Measurements from ENCODE around the gene MACC1. TPM values are rescaled to one million over a fixed set of nuclear protein-coding genes. Genes with fewer than 3 reads are reported as not detected.

MACC1 gene
- total and polyA plus RNA-seq, 2 donors (not counting 3 experiments of a cell fraction or from before 2014, with no cell fraction given), result not detected

DNA sequence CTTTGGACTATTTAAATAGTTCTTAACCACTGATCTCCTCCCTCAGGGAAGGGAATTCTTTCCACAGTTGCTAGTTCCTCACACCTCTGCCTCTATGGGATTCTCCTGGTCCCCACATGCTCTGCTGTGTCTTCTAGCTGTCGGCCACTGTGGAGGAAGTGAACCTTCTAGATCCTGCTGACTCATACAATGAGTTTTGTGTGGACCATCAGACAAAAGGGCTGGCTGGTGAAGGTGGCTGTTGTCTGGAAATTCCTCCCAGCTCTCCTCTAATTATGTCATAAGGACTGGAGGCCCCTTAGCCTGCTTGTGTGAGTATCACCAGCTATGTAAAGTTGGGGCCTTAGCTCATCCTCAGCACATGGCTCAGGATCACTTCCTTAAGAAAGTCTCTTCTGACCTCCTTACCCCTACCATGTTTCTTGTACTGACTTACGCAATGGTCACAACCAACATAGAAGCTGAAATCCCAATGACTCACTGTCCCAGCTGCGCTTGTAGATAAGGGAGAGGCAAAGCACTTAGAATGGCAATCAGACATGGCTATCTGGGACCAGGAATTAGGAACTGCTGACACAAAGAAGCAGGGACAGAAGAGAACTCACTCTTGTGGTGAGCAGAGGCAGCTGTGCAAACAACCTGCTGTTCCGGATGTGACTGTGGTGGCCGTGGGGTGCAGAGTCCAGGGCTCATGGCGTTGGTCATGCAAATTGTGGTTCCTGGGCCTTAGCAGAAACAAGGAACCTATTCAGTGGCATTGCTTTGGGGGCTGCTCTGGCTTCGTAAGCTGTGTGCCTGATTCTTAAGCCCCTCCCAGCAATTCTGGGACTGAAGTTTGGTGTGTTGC, 2.5 kb upstream of the MACC1 start:
- DNase-seq (ENCODE audit: low read depth, low spot score) (peak; percentile 95), FAIRE-seq (peak; percentile 90)
- Histone ChIP-seq H3K4me2 (ENCODE audit: insufficient read depth, low read length) (no peak overlapping the region), H2AFZ (ENCODE audit: low read depth, low read length) (peak overlapping the region; percentile 3), H3K27ac (ENCODE audit: insufficient read depth, low read depth, low read length) (peak overlapping the region; percentile 83), H4K20me1 (replicated peaks; ENCODE audit: control insufficient read depth, extremely low read depth, insufficient read depth, low read length) (no peaks in the 10 kb centered on the region), H3K9ac (replicated peaks; ENCODE audit: extremely low read depth, insufficient read depth, low read length) (peak overlapping the region; percentile 46), H3K79me2 (ENCODE audit: control insufficient read depth, insufficient read depth, low read length) (no peaks in the 10 kb centered on the region), H3K27me3 (ENCODE audit: control insufficient read depth in 2 of 2, insufficient read depth in 2 of 2, low read length in 2 of 2) (no peaks in the 10 kb centered on the region), H3K9me1 (replicated peaks; ENCODE audit: control insufficient read depth, extremely low read depth, insufficient read depth, low read length) (no peaks in the 10 kb centered on the region), H3K4me1 (ENCODE audit: control insufficient read depth, extremely low read depth, insufficient read depth, low read length) (peaks cover 21% of the 10 kb centered on the region), H3K4me3 (replicated peaks in 1 of 3; ENCODE audit: insufficient read depth in 1 of 3, low read depth in 1 of 3, low read length in 3 of 3) (no peak overlapping the region), H3K36me3 (ENCODE audit: control insufficient read depth in 2 of 2, extremely low read depth in 1 of 2, insufficient read depth in 2 of 2, low read length in 2 of 2) (no peaks in the 10 kb centered on the region), H3K9me3 (replicated peaks; ENCODE audit: control insufficient read depth, insufficient read depth, low read length) (no peaks in the 10 kb centered on the region)
- ChIA-PET POLR2A (interaction anchor here (1.0 kb wide), 1 partner anchor 377 kb away, joined by 3 read pairs; no protein-coding TSS in a partner anchor), CTCF (interaction anchor here (0.8 to 2.3 kb wide), 7 partner anchors 10 to 472 kb away, joined by 3 to 12 read pairs (median 6); no protein-coding TSS in a partner anchor)
- TSS peak; percentile 85 for BruUV-seq (replicated peaks)
- TF ChIP-seq EZH2 (IDR thresholded peaks at IDR 0.05; ENCODE audit: borderline replicate concordance, low read depth, low read length, severe bottlenecking), result no peak
- peak; percentile 66 for TF ChIP-seq MAX (IDR thresholded peaks at IDR 0.05; ENCODE audit: insufficient read depth, insufficient read length)
- TF ChIP-seq MYC (IDR thresholded peaks at IDR 0.05; ENCODE audit: low read depth, low read length), result peak; percentile 71
- peak; percentile 98 for TF ChIP-seq JUN (IDR thresholded peaks at IDR 0.05; ENCODE audit: borderline replicate concordance, insufficient read depth, insufficient read length, low read depth)
- peak; percentile 78 for TF ChIP-seq POLR2A (IDR thresholded peaks at IDR 0.05; ENCODE audit: low read depth, low read length)
- TF ChIP-seq GATA2 (IDR thresholded peaks at IDR 0.05; ENCODE audit: insufficient read depth, insufficient read length, low read depth, low read length), result peak; percentile 95
- TF ChIP-seq POLR2AphosphoS5 (IDR thresholded peaks at IDR 0.05; ENCODE audit: insufficient read depth, low read depth, low read length), result peak; percentile 97
- peak; percentile 91 for TF ChIP-seq FOS (IDR thresholded peaks at IDR 0.05; ENCODE audit: borderline replicate concordance, insufficient read depth, low read length)
- TF ChIP-seq, protein P1, sequence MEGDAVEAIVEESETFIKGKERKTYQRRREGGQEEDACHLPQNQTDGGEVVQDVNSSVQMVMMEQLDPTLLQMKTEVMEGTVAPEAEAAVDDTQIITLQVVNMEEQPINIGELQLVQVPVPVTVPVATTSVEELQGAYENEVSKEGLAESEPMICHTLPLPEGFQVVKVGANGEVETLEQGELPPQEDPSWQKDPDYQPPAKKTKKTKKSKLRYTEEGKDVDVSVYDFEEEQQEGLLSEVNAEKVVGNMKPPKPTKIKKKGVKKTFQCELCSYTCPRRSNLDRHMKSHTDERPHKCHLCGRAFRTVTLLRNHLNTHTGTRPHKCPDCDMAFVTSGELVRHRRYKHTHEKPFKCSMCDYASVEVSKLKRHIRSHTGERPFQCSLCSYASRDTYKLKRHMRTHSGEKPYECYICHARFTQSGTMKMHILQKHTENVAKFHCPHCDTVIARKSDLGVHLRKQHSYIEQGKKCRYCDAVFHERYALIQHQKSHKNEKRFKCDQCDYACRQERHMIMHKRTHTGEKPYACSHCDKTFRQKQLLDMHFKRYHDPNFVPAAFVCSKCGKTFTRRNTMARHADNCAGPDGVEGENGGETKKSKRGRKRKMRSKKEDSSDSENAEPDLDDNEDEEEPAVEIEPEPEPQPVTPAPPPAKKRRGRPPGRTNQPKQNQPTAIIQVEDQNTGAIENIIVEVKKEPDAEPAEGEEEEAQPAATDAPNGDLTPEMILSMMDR (IDR thresholded peaks at IDR 0.05; ENCODE audit: extremely low read depth in 1 of 2, insufficient read depth in 1 of 2, low read depth in 1 of 2, low read length in 2 of 2), result no peak
- intact Hi-C loops (cut with micrococcal nuclease) (loop anchor here (1.0 to 10.0 kb wide), 7 partner anchors 11 to 377 kb away; partner anchors contain the start of gene ITGB8), dilution Hi-C loops (cut with MboI; ENCODE audit: extremely low pct_ligation_motif_present, low sequenced_read_pairs) (loop anchor here (25.0 kb wide), 1 partner anchor 93 kb away; no protein-coding TSS in a partner anchor)
